GM21447 (cell line): Measurements from ENCODE around the gene PRKCA.
"Not testable (repeated sequence)": the region's sequence is repeated elsewhere in the genome, so short reads cannot be mapped to it uniquely, and the experiment has no call there.

ENCODE experiments used
- ATAC-seq: cut with Tn5 transposase; IDR thresholded peaks from one replicate; pipeline ENCODE4 v1.9.1; 2021; ENCODE audit not compliant: unreplicated experiment

Gene PRKCA

DNA sequence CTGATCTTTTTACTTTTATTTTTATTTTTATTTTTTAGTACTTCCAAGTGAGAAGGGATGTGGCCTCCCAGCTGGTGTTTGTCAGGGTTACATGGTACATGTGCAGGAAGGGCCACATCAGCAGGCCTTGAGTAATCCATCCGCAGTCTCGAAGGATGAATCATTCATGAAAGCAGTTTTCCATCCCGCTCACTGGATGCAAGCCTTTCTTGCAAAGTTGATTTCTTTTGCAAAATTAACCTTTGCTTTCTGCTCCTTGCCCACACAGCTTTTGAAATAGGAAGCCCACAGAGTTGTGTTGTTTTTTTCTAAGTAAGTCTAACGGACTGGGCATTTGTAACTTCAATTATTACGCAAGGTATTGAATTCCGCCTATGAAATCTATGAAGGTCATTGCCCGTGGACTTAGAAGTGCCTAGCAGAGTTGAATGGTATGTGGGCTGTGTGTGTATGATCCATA lies 157.4 kb downstream of the PRKCA start:
- ATAC-seq, result no peak

- no peak for ATAC-seq
Measured at GRCh38 chr17:66460558-66460957, 158.1 kb downstream of the PRKCA start.

- no peak for ATAC-seq
Measured at GRCh38 chr17:66461343-66461995, 159.1 kb downstream of the PRKCA start.

DNA sequence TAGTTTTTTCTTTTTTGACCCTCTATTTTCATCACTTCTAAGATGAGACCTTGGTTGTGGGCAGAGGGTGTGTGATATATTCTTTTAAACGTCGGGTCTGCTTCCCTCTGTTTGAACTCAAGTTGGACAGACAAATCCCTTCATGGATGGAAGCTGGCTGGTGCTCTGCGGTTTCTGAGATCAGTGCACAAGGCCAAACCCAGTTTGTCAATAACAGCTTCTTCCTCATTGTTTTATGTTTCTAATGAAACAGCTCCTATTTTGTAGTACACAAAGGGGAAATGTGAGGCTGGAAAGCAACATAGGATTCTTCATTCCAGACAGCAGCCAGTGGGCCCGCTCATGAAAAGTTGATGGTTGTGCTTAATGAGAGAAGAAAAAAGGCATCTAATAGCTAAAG lies 159.6 kb downstream of the PRKCA start:
- no peak for ATAC-seq

DNA sequence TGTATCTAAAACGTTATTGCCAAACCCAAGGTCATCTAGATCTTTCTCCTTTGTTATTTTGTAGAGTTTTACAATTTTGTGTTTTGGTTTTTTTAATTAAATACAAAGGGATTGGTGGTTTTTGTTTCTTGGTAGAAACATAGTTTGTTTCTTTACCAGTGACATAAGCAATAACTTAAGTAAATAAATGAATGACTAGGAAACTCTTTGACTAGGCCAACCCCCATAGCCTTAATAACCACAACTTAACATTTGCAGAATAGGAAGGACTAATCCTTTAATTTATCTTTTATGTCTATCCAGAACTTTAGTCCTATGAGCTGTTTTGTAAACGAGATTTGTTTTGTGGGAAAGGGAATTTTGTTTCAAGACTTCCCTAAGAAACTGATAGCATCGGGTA lies 162.5 kb downstream of the PRKCA start:
- ATAC-seq, result no peak

GRCh38 chr17:66465701-66466100 lies 163.3 kb downstream of the PRKCA start:
- no peak for ATAC-seq

DNA sequence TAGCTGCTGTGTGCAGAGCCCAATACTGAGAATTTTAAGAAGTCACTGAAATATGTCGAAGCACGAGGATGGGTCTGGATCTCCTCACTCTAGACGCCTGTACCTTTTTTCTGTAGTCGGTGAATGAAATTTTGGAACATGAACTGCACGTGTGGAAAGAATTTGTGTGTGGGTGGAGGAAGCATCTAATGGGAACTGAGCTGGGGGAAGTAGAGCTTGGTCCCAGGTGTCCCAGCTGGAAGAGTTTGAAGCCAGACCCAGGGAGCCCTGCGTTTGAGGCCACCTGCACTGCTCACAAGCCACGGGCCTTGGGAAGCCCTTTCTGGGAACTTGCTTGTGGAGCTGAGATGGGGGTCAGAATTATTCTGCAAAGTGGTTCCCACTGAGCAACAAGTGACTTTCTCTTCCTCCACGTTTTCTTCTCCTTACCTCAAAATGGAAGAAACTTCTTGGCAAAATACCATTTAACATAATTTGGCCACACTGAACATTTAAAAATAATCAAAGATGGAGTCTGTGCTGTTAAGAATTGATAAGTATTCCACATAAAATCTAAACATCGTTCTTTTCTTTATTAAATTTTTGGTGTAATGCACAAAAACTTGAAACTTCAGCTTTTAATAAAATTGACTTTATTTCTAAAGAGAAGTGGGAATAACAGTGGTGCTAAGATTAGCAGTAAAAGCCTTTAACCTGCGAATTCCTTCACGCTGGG lies 163.8 kb downstream of the PRKCA start:
- no peak for ATAC-seq

DNA sequence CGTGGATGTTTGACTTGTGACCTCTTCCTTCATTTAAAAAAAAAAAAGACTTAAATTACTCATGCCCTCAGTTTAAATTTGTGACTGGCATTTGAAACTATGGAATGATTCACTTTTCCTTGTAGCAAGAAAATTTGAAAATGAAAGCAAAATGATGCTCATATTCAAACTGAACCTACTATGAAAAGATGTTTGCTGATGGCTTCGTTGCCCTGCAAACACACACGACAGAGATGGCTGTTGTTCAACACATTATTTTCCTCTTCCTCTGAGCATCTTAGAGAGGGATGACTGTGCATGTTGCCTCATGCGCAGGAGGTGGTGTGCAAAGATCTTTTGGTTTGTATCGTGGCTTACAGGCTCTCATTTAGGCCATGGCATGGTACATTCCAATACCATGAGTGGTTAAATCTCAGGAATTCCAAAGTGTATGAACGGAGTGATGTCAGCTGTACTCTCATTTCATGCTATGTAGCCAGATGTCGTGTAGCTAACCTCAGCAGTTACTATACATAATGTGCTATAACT lies 164.5 kb downstream of the PRKCA start:
- ATAC-seq, result no peak

- ATAC-seq, result no peak
Measured at GRCh38 chr17:66467766-66468165, 165.4 kb downstream of the PRKCA start.

DNA sequence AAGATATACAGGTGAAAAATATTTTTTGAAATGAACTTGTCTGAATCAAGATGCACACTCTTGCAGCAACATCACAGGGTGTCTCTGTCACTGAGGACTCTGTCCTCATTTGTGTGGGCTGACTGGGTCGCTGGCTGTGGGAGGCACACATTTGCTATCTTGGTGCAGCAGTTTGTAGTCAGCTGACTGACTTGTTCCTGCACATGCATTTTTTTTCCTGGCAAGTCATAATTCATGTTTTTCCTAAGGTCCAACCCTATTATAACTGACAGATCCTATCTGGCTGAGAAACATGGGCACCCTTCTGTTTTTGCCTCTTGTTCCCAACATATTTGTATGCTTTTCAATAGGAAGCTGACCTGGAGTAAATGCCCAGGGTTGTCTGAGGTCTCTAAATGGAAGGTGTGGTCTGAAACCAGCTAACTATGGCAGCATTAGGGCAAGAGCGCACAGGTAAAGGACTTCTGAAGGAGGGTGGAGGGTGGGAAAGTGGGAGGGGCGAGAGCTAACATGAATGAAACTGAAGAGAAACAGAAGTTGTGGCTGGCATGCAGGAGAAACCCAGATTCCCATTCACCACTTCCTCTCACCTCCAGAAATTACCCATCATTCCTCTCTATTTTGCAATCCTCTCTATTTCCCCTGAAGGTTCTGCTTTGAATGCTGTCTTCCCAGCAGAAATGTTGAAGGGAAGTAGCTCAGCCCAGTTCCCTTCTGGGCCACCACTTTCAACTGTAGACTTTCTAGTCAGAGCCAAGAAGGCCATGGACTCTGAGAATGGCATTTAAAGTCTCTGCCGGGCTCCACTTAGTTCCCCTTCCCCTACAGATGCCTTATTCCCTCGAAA lies 166.1 kb downstream of the PRKCA start:
- ATAC-seq, result no peak

DNA sequence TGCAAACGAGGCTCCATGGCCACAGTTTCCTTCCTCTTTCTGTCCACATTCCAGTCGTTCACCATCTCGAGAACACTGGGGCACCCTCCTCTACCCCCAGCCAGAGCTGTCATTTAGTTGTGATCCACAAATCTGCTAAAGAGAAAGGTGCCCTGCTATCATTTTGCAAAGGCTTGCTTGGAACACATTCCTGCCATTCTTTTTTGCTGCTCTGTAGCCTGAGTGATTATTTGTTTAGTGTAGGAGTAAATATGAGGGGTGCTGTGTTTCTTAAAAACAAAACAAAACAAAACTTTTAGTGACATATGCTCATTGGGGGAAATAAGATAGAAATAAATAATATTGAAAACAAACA lies 166.7 kb downstream of the PRKCA start:
- ATAC-seq, result no peak

DNA sequence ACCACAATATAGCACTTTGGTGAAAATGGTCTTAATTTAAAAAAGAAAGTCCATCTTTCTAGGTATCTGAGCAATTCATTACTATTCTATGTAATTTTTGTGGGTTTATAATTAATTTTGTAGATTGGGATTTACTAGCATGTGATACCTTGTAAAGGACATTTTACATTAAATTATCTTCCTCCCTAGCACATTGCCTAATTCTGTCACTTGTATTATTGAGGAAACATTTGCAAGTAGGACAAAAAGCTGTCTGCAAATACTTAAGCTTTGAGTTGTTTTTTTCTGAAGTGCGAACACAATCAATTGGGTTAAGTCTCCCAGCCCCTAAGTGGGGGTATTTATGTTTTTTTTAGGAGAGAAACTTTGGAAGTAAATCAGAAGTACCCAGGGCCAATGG lies 167.0 kb downstream of the PRKCA start:
- no peak for ATAC-seq

DNA sequence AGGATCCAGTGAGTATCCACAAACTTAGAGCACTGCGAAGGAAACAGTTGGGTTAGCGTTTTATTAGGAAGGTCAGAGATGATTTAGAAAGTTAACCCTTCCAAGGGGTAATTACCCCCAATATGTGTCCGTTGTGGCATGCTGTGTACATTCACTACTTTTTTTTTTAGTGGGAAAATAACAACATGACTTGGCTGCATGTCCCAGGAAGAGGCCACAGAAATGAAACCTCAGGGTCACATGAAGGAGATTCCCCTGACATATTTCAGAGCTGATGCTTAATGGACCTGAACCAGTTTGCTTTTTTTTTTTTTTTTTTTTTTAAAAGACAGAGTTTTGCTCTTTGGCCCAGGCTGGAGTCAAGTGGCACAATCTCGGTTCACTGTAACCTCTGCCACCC lies 167.5 kb downstream of the PRKCA start:
- ATAC-seq, result no peak

DNA sequence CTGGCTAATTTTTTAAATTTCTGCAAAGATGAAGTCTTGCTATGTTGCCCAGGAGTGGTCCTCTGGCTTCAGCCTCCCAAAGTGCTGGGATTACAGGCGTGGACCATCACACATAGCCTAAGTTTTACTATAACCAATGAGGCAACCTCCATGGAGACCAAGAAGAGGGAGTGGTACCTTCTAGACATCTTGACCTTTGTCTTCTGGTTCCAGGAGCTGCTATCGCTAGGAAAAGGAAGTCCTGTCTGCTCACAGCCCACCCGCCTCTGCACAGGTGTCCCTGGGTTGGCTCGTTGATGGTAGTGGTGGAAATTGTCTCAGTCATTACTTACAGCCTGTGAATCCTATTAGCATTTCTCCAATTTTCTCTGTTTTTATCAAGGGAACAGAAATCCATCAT lies 169.7 kb downstream of the PRKCA start:
- no peak for ATAC-seq

DNA sequence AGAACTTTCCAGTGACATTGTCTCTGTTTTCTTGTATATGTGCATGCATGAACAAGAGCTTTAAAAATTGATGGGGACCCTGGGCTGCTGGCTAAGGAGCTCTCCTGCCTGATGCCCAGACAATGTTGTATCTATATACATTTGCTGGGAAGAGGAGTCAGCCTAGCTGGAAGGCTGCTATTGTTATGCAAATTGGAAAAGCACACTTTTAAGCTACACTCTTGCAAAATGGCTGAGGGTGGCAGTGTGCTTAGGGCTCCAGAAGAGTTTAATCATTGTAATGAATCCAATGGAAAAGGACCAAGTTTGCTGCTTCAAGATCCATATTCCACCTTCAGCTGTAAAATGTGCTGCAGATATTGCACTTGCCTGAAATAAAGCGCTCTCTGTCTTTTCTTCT lies 171.8 kb downstream of the PRKCA start:
- ATAC-seq, result no peak

GRCh38 chr17:66474806-66475497 lies 172.5 kb downstream of the PRKCA start:
- ATAC-seq, result no peak

- ATAC-seq, result no peak
Measured at GRCh38 chr17:66476014-66476413, 173.6 kb downstream of the PRKCA start.

GRCh38 chr17:66477615-66478283 lies 175.3 kb downstream of the PRKCA start:
- no peak for ATAC-seq

DNA sequence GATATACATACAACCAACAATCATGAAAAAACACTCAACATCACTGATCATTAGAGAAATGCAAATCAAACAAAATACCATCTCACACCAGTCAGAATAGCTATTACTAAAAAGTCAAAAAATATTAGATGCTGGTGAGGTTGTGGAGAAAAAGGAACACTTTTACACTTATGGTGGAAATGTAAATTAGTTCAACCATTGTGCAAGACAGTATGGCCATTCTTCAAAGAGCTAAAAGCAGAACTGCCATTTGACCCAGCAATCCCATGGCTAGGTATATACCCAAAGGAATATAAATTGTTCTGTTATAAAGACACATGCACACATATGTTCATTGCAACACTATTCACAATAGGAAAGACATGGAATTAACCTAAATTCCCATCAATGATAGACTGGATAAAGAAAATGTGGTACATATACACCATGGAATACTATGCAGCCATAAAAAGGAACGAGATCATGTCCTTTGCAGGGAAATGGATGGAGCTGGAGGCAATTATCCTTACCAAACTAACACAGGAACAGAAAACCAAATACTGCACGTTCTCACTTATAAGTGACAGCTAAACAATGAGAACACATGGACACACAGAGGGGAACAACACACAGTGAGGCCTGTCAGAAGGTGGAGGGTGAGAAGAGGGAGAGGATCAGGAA lies 176.9 kb downstream of the PRKCA start:
- ATAC-seq, result not testable (repeated sequence)

GRCh38 chr17:66480243-66480642 lies 177.8 kb downstream of the PRKCA start:
- ATAC-seq, result no peak
